Mucosa of stomach (tissue), 1 donor: ENCODE measurements around the gene ZNF805.
A peak's percentile ranks its signal among the peaks of the same experiment; 100 is the strongest.
"Not testable (repeated sequence)": the region's sequence is repeated elsewhere in the genome, so short reads cannot be mapped to it uniquely, and the experiment has no call there.

Experiments used
- H3K27me3 ChIP-seq: one replicate; pipeline ENCODE4 v1.7.0; 2013; ENCODE audit warnings: mild to moderate bottlenecking, low read length; ENCODE audit not compliant: control insufficient read depth, insufficient read depth
- H3K36me3 ChIP-seq: one replicate; pipeline ENCODE4 v1.7.0; 2013; ENCODE audit warnings: low read length; ENCODE audit not compliant: control insufficient read depth, insufficient read depth
- H3K4me1 ChIP-seq: one replicate; pipeline ENCODE4 v1.7.0; 2013; ENCODE audit warnings: mild to moderate bottlenecking, low read length; ENCODE audit not compliant: control insufficient read depth, insufficient read depth
- H3K4me3 ChIP-seq: one replicate; pipeline ENCODE4 v1.7.0; 2013; ENCODE audit warnings: low read length
- H3K9ac ChIP-seq: one replicate; pipeline ENCODE4 v1.7.0; 2013; ENCODE audit warnings: mild to moderate bottlenecking, low read length, moderate library complexity
- H3K9me3 ChIP-seq: one replicate; pipeline ENCODE4 v1.7.0; 2013; ENCODE audit warnings: mild to moderate bottlenecking, low read length, moderate library complexity; ENCODE audit not compliant: control insufficient read depth
- donor health status: Pancreatic carcinoma.

ZNF805 gene

GRCh38 chr19:57241176-57241575, 744 bp downstream of the ZNF805 start:
- peak overlapping the region; percentile 88 for H3K9ac ChIP-seq

GRCh38 chr19:57242821-57243220, 2.4 kb downstream of the ZNF805 start:
- Histone ChIP-seq H3K9ac (no peak overlapping the region), H3K27me3 (no peaks in the 10 kb centered on the region), H3K4me1 (peaks cover 19% of the 10 kb centered on the region), H3K36me3 (peaks cover 4% of the 10 kb centered on the region), H3K4me3 (no peak overlapping the region), H3K9me3 (no peaks in the 10 kb centered on the region)

More at GRCh38 chr19:57241176-57241575, 744 bp downstream of the ZNF805 start:
- Histone ChIP-seq H3K27me3 (no peaks in the 10 kb centered on the region), H3K4me3 (peak overlapping the region; percentile 84), H3K36me3 (peaks cover 4% of the 10 kb centered on the region), H3K4me1 (peaks cover 19% of the 10 kb centered on the region), H3K9me3 (no peaks in the 10 kb centered on the region)

- H3K36me3 ChIP-seq, result peaks cover 9% of the 10 kb centered on the region
These were observed 4.1 kb downstream of the ZNF805 start for GRCh38 chr19:57244513-57244912.

GRCh38 chr19:57245066-57245465, 4.6 kb downstream of the ZNF805 start:
- no peak overlapping the region for H3K9ac ChIP-seq
- peaks cover 9% of the 10 kb centered on the region for H3K36me3 ChIP-seq
- H3K4me3 ChIP-seq, result no peak overlapping the region
- peaks cover 15% of the 10 kb centered on the region for H3K4me1 ChIP-seq
- no peaks in the 10 kb centered on the region for H3K27me3 ChIP-seq
- H3K9me3 ChIP-seq, result no peaks in the 10 kb centered on the region

More at GRCh38 chr19:57244513-57244912, 4.1 kb downstream of the ZNF805 start:
- Histone ChIP-seq H3K9me3 (no peaks in the 10 kb centered on the region), H3K9ac (no peak overlapping the region), H3K27me3 (no peaks in the 10 kb centered on the region), H3K4me3 (no peak overlapping the region), H3K4me1 (peaks cover 19% of the 10 kb centered on the region)

GRCh38 chr19:57245959-57246358, 5.5 kb downstream of the ZNF805 start:
- Histone ChIP-seq H3K9ac (no peak overlapping the region), H3K4me3 (no peak overlapping the region), H3K36me3 (peaks cover 9% of the 10 kb centered on the region), H3K4me1 (peaks cover 13% of the 10 kb centered on the region), H3K27me3 (no peaks in the 10 kb centered on the region), H3K9me3 (no peaks in the 10 kb centered on the region)

- no peak overlapping the region for H3K4me3 ChIP-seq
- H3K9ac ChIP-seq, result no peak overlapping the region
- no peaks in the 10 kb centered on the region for H3K9me3 ChIP-seq
- H3K4me1 ChIP-seq, result no peaks in the 10 kb centered on the region
- H3K27me3 ChIP-seq, result no peaks in the 10 kb centered on the region
- H3K36me3 ChIP-seq, result peaks cover 13% of the 10 kb centered on the region
These were observed 8.2 kb downstream of the ZNF805 start for GRCh38 chr19:57248646-57249045.

GRCh38 chr19:57249329-57249728, 8.9 kb downstream of the ZNF805 start:
- Histone ChIP-seq H3K4me1 (no peaks in the 10 kb centered on the region), H3K4me3 (no peak overlapping the region), H3K36me3 (peaks cover 13% of the 10 kb centered on the region), H3K27me3 (no peaks in the 10 kb centered on the region), H3K9me3 (no peaks in the 10 kb centered on the region), H3K9ac (no peak overlapping the region)

- H3K9ac ChIP-seq, H3K36me3 ChIP-seq, H3K4me1 ChIP-seq, H3K4me3 ChIP-seq, H3K9me3 ChIP-seq, H3K27me3 ChIP-seq: not testable (repeated sequence)
These were observed 13.3 kb downstream of the ZNF805 start for GRCh38 chr19:57253767-57254166.

- no peak overlapping the region for H3K4me3 ChIP-seq
- no peaks in the 10 kb centered on the region for H3K9me3 ChIP-seq
- no peak overlapping the region for H3K9ac ChIP-seq
- no peaks in the 10 kb centered on the region for H3K36me3 ChIP-seq
- no peaks in the 10 kb centered on the region for H3K27me3 ChIP-seq
- no peaks in the 10 kb centered on the region for H3K4me1 ChIP-seq
These were observed 21.6 kb downstream of the ZNF805 start for GRCh38 chr19:57262044-57262443.

GRCh38 chr19:57263244-57263741, 22.9 kb downstream of the ZNF805 start:
- Histone ChIP-seq H3K4me3 (no peak overlapping the region), H3K36me3 (no peaks in the 10 kb centered on the region), H3K4me1 (no peaks in the 10 kb centered on the region)

GRCh38 chr19:57267291-57267690, 26.9 kb downstream of the ZNF805 start:
- Histone ChIP-seq H3K4me3 (no peak overlapping the region), H3K9me3 (no peaks in the 10 kb centered on the region), H3K9ac (no peak overlapping the region), H3K36me3 (no peaks in the 10 kb centered on the region), H3K27me3 (no peaks in the 10 kb centered on the region), H3K4me1 (no peaks in the 10 kb centered on the region)

More at GRCh38 chr19:57263244-57263741, 22.9 kb downstream of the ZNF805 start:
- Histone ChIP-seq H3K9me3 (no peaks in the 10 kb centered on the region), H3K27me3 (no peaks in the 10 kb centered on the region), H3K9ac (no peak overlapping the region)

- no peak overlapping the region for H3K9ac ChIP-seq
- no peaks in the 10 kb centered on the region for H3K9me3 ChIP-seq
- H3K36me3 ChIP-seq, result no peaks in the 10 kb centered on the region
These were observed 29.3 kb downstream of the ZNF805 start for GRCh38 chr19:57269515-57270250.

More at GRCh38 chr19:57269515-57270250, 29.3 kb downstream of the ZNF805 start:
- Histone ChIP-seq H3K4me1 (no peaks in the 10 kb centered on the region), H3K4me3 (no peak overlapping the region), H3K27me3 (no peaks in the 10 kb centered on the region)
